CD8-positive, alpha-beta memory T cell (primary cell): ENCODE data around the gene KLB. TPM values are rescaled to one million over a fixed set of nuclear protein-coding genes. Genes with fewer than 3 reads are reported as not detected.
A peak's percentile ranks its signal among the peaks of the same experiment; 100 is the strongest.

Experiments
- CTCF ChIA-PET: fragments of 350-600 bp; sonication (Branson Sonifier 250); formaldehyde crosslinking; loops from one replicate; lab custom pipeline; 2021; ENCODE audit warnings: antibody characterized with exemption; lab: Charles Lee
- POLR2A ChIA-PET: fragments of 350-600 bp; sonication (Branson Sonifier 250); formaldehyde crosslinking; loops from one replicate; lab custom pipeline; 2021; ENCODE audit warnings: antibody characterized with exemption; lab: Charles Lee
- DNase-seq, 5 donors: peaks; one replicate each; pipeline versions ENCODE4 v3.0.0 to v3.0.0-alpha.2; 2020 to 2022; ENCODE audit warnings: mixed read lengths in 1 of 5
- H3K27ac ChIP-seq: one replicate; pipeline ENCODE4 v1.7.0; 2013; ENCODE audit warnings: low read depth, mild to moderate bottlenecking, low read length, moderate library complexity
- H3K27me3 ChIP-seq: 2 replicates; pipeline ENCODE4 v1.7.0; 2013; ENCODE audit warnings: low read length, mild to moderate bottlenecking; ENCODE audit not compliant: insufficient read depth, poor library complexity, severe bottlenecking
- H3K36me3 ChIP-seq: 2 replicates; pipeline ENCODE4 v1.7.0; 2013; ENCODE audit warnings: mild to moderate bottlenecking, low read length, moderate library complexity; ENCODE audit not compliant: insufficient read depth
- H3K4me1 ChIP-seq: 2 replicates; pipeline ENCODE4 v1.7.0; 2013; ENCODE audit warnings: mild to moderate bottlenecking, low read length, moderate library complexity; ENCODE audit not compliant: insufficient read depth
- H3K4me3 ChIP-seq: 2 replicates; pipeline ENCODE4 v1.7.0; 2013; ENCODE audit warnings: mild to moderate bottlenecking, low read length
- H3K9me3 ChIP-seq: 2 replicates; pipeline ENCODE4 v1.7.0; 2013; ENCODE audit warnings: mild to moderate bottlenecking, low read length
- H3K27ac Mint-ChIP-seq, 8 donors: one replicate each; pipeline ENCODE4 v1.8.0; 2020 to 2021; ENCODE audit warnings: mixed read lengths in 8 of 8, mild to moderate bottlenecking in 6 of 8, inconsistent platforms in 3 of 8, moderate library complexity in 3 of 8
- H3K27me3 Mint-ChIP-seq, 2 donors: one replicate each; pipeline ENCODE4 v1.8.0; 2020 to 2021; ENCODE audit warnings: mixed read lengths in 2 of 2, mild to moderate bottlenecking in 1 of 2, moderate library complexity in 1 of 2
- H3K36me3 Mint-ChIP-seq, 3 donors: one replicate each; pipeline ENCODE4 v1.8.0; 2020 to 2021; ENCODE audit warnings: mixed read lengths in 3 of 3, inconsistent platforms in 1 of 3, mild to moderate bottlenecking in 1 of 3
- H3K4me1 Mint-ChIP-seq, 3 donors: one replicate each; pipeline ENCODE4 v1.8.0; 2020 to 2021; ENCODE audit warnings: mixed read lengths in 3 of 3, inconsistent platforms in 1 of 3, mild to moderate bottlenecking in 1 of 3
- H3K4me3 Mint-ChIP-seq, 7 donors: one replicate each; pipeline ENCODE4 v1.8.0; 2020 to 2021; ENCODE audit warnings: mixed read lengths in 7 of 7, mild to moderate bottlenecking in 6 of 7, moderate library complexity in 4 of 7, inconsistent platforms in 2 of 7
- H3K9me3 Mint-ChIP-seq, 5 donors: one replicate each; pipeline ENCODE4 v1.8.0; 2020 to 2022; ENCODE audit warnings: mixed read lengths in 5 of 5, mild to moderate bottlenecking in 3 of 5, moderate library complexity in 2 of 5, inconsistent platforms in 1 of 5
- polyA plus RNA-seq: library from polyadenylated mRNA; unstranded; fragments of 300-500 nt; fragmentation: Illumina TruSeq; gene quantifications from one replicate; pipeline ENCODE4 v1.2.3, GENCODE V29; 2021
- total RNA-seq, 2 experiments: library from RNA; stranded (reverse); gene quantifications; one replicate each; pipeline ENCODE4 v1.2.3, GENCODE V29; 2021

KLB gene
- total and polyA plus RNA-seq, 3 experiments from 2014 or later = not detected

GRCh38 chr4:39427520-39428114, 20.9 kb downstream of the KLB start:
- Histone ChIP-seq H3K36me3 (no peaks in the 10 kb centered on the region), H3K4me1 (no peaks in the 10 kb centered on the region), H3K27me3 (no peaks in the 10 kb centered on the region), H3K9me3 (no peaks in the 10 kb centered on the region), H3K4me3 (no peak overlapping the region), H3K27ac (no peak overlapping the region)
- POLR2A ChIA-PET = no interaction called here
- no peak for DNase-seq
- no peaks in the 10 kb centered on the region for H3K9me3 Mint-ChIP-seq
- H3K4me3 Mint-ChIP-seq = no peak overlapping the region
- H3K27ac Mint-ChIP-seq = peak overlapping the region in 1 of 8 donors; percentile 4
- CTCF ChIA-PET = no interaction called here
- H3K27me3 Mint-ChIP-seq = no peaks in the 10 kb centered on the region
- no peaks in the 10 kb centered on the region for H3K36me3 Mint-ChIP-seq
- no peaks in the 10 kb centered on the region for H3K4me1 Mint-ChIP-seq

- ChIA-PET POLR2A (no interaction called here), CTCF (interaction anchor here (1.9 kb wide), 1 partner anchor 9 kb away, joined by 4 read pairs; no protein-coding TSS in a partner anchor)
- H3K27me3 Mint-ChIP-seq = no peaks in the 10 kb centered on the region
- H3K4me1 ChIP-seq = no peaks in the 10 kb centered on the region
- no peaks in the 10 kb centered on the region for H3K9me3 Mint-ChIP-seq
- H3K27me3 ChIP-seq = no peaks in the 10 kb centered on the region
- no peak for DNase-seq
- H3K9me3 ChIP-seq = no peaks in the 10 kb centered on the region
- no peaks in the 10 kb centered on the region for H3K36me3 ChIP-seq
- no peak overlapping the region for H3K27ac Mint-ChIP-seq
- no peaks in the 10 kb centered on the region for H3K36me3 Mint-ChIP-seq
- no peak overlapping the region for H3K4me3 ChIP-seq
- H3K4me3 Mint-ChIP-seq = no peak overlapping the region
- no peak overlapping the region for H3K27ac ChIP-seq
- no peaks in the 10 kb centered on the region for H3K4me1 Mint-ChIP-seq
Measured at GRCh38 chr4:39429476-39430334, 23.0 kb downstream of the KLB start.

- no peaks in the 10 kb centered on the region for H3K4me1 Mint-ChIP-seq
- H3K4me3 ChIP-seq = no peak overlapping the region
- no peak for DNase-seq
- ChIA-PET CTCF (no interaction called here), POLR2A (no interaction called here)
- no peak overlapping the region for H3K27ac ChIP-seq
- H3K36me3 Mint-ChIP-seq = no peaks in the 10 kb centered on the region
- H3K4me1 ChIP-seq = no peaks in the 10 kb centered on the region
- no peak overlapping the region for H3K27ac Mint-ChIP-seq
- no peaks in the 10 kb centered on the region for H3K9me3 ChIP-seq
- H3K27me3 Mint-ChIP-seq = peaks cover 0 to 3% of the 10 kb centered on the region in 2 donors
- H3K36me3 ChIP-seq = no peaks in the 10 kb centered on the region
- H3K27me3 ChIP-seq = no peaks in the 10 kb centered on the region
- H3K9me3 Mint-ChIP-seq = no peaks in the 10 kb centered on the region
- no peak overlapping the region for H3K4me3 Mint-ChIP-seq
Measured at GRCh38 chr4:39433878-39434492, 27.3 kb downstream of the KLB start.

GRCh38 chr4:39435659-39436563, 29.2 kb downstream of the KLB start:
- Histone ChIP-seq H3K9me3 (no peaks in the 10 kb centered on the region), H3K27ac (no peak overlapping the region), H3K4me1 (no peaks in the 10 kb centered on the region), H3K27me3 (no peaks in the 10 kb centered on the region), H3K4me3 (no peak overlapping the region), H3K36me3 (no peaks in the 10 kb centered on the region)
- POLR2A ChIA-PET = no interaction called here
- Mint-ChIP-seq H3K9me3 (no peaks in the 10 kb centered on the region), H3K4me3 (no peak overlapping the region), H3K27ac (peak overlapping the region in 1 of 8 donors; percentile 43), H3K27me3 (peaks cover 0 to 5% of the 10 kb centered on the region in 2 donors), H3K36me3 (no peaks in the 10 kb centered on the region), H3K4me1 (no peaks in the 10 kb centered on the region)
- CTCF ChIA-PET = no interaction called here
- DNase-seq = no peak

GRCh38 chr4:39441593-39441992, 34.9 kb downstream of the KLB start:
- ChIA-PET POLR2A (no interaction called here), CTCF (interaction anchor here (1.2 kb wide), 1 partner anchor 512 kb away, joined by 3 read pairs; no protein-coding TSS in a partner anchor)
- peaks cover 0 to 3% (median 0%) of the 10 kb centered on the region in 3 donors for H3K36me3 Mint-ChIP-seq
- no peak overlapping the region for H3K27ac Mint-ChIP-seq
- Histone ChIP-seq H3K36me3 (no peaks in the 10 kb centered on the region), H3K4me1 (no peaks in the 10 kb centered on the region), H3K4me3 (no peak overlapping the region), H3K27me3 (no peaks in the 10 kb centered on the region), H3K9me3 (no peaks in the 10 kb centered on the region), H3K27ac (no peak overlapping the region)
- H3K9me3 Mint-ChIP-seq = no peaks in the 10 kb centered on the region
- H3K4me1 Mint-ChIP-seq = no peaks in the 10 kb centered on the region
- no peak overlapping the region for H3K4me3 Mint-ChIP-seq
- peaks cover 0 to 5% of the 10 kb centered on the region in 2 donors for H3K27me3 Mint-ChIP-seq
- DNase-seq = no peak

GRCh38 chr4:39442998-39443397, 36.3 kb downstream of the KLB start:
- no peak for DNase-seq
- ChIA-PET POLR2A (no interaction called here), CTCF (no interaction called here)
- peaks cover 9% of the 10 kb centered on the region for H3K4me1 ChIP-seq
- H3K27me3 ChIP-seq = no peaks in the 10 kb centered on the region
- H3K4me1 Mint-ChIP-seq = peaks cover 0 to 12% (median 2%) of the 10 kb centered on the region in 3 donors
- no peak overlapping the region for H3K4me3 ChIP-seq
- H3K36me3 ChIP-seq = no peaks in the 10 kb centered on the region
- no peaks in the 10 kb centered on the region for H3K9me3 Mint-ChIP-seq
- H3K27me3 Mint-ChIP-seq = peaks cover 0 to 5% of the 10 kb centered on the region in 2 donors
- H3K9me3 ChIP-seq = no peaks in the 10 kb centered on the region
- no peak overlapping the region for H3K4me3 Mint-ChIP-seq
- no peak overlapping the region for H3K27ac ChIP-seq
- H3K27ac Mint-ChIP-seq = no peak overlapping the region
- H3K36me3 Mint-ChIP-seq = peaks cover 0 to 3% (median 0%) of the 10 kb centered on the region in 3 donors

- H3K4me3 Mint-ChIP-seq = peak overlapping the region in 3 of 7 donors; percentile 59 to 80 (median 78)
- H3K36me3 Mint-ChIP-seq = peaks cover 0 to 10% (median 3%) of the 10 kb centered on the region in 3 donors
- ChIA-PET CTCF (interaction anchor here (1.9 kb wide), 1 partner anchor 12 kb away, joined by 5 read pairs; the partner anchor contains the start of genes LIAS and RPL9), POLR2A (no interaction called here)
- H3K27me3 ChIP-seq = no peaks in the 10 kb centered on the region
- H3K4me3 ChIP-seq = peak overlapping the region; percentile 53
- peaks cover 9% of the 10 kb centered on the region for H3K4me1 ChIP-seq
- H3K9me3 ChIP-seq = no peaks in the 10 kb centered on the region
- DNase-seq = no peak
- H3K27ac ChIP-seq = no peak overlapping the region
- H3K9me3 Mint-ChIP-seq = no peaks in the 10 kb centered on the region
- H3K27ac Mint-ChIP-seq = no peak overlapping the region
- H3K27me3 Mint-ChIP-seq = no peaks in the 10 kb centered on the region
- peaks cover 0 to 13% (median 2%) of the 10 kb centered on the region in 3 donors for H3K4me1 Mint-ChIP-seq
- peaks cover 3% of the 10 kb centered on the region for H3K36me3 ChIP-seq
Measured at GRCh38 chr4:39446483-39446841, 39.7 kb downstream of the KLB start.
